HepG2 (cell line): ENCODE data around the gene SLC4A2. TPM values are rescaled to one million over a fixed set of nuclear protein-coding genes. Genes with fewer than 3 reads are reported as not detected.
A peak's percentile ranks its signal among the peaks of the same experiment; 100 is the strongest.

Experiments
- CAMTA2 ChIP-seq: sonication (generic); formaldehyde crosslinking; IDR thresholded peaks from 2 replicates; pipeline ENCODE4 v1.4.0; 2020; ENCODE audit warnings: mild to moderate bottlenecking, missing genetic modification reagents, borderline replicate concordance
- CREM ChIP-seq, 2 experiments: sonication (generic) in 1 of 2; formaldehyde crosslinking in 1 of 2; IDR thresholded peaks; 2 replicates each; pipeline versions ENCODE4 v1.4.0 to v1.6.1; 2016 to 2020; ENCODE audit warnings: antibody characterized with exemption in 1 of 2, mild to moderate bottlenecking in 1 of 2, missing genetic modification reagents in 1 of 2
- FOXA3 ChIP-seq: IDR thresholded peaks from 2 replicates; pipeline ENCODE4 v1.6.1; 2016; ENCODE audit warnings: missing genetic modification reagents, missing compliant biosample characterization
- HNF4G ChIP-seq, 2 experiments: sonication (generic) in 1 of 2; formaldehyde crosslinking in 1 of 2; IDR thresholded peaks; 2 replicates each; pipeline versions ENCODE4 v1.4.0 to v1.6.1; 2011 to 2020; ENCODE audit warnings: borderline replicate concordance in 2 of 2, low read depth in 2 of 2, mild to moderate bottlenecking in 2 of 2, low read length in 1 of 2, missing genetic modification reagents in 1 of 2, moderate library complexity in 1 of 2
- KDM2A ChIP-seq: sonication (generic); formaldehyde crosslinking; IDR thresholded peaks from 2 replicates; pipeline ENCODE4 v1.4.0; 2020; ENCODE audit warnings: low read depth, missing genetic modification reagents, borderline replicate concordance
- KDM5B ChIP-seq: sonication (generic); formaldehyde crosslinking; IDR thresholded peaks from 2 replicates; pipeline ENCODE4 v1.4.0; 2020; ENCODE audit warnings: missing genetic modification reagents, mild to moderate bottlenecking, borderline replicate concordance
- LBX2 ChIP-seq: sonication (generic); formaldehyde crosslinking; IDR thresholded peaks from 2 replicates; pipeline ENCODE4 v1.5.0; 2020; ENCODE audit warnings: missing genetic modification reagents, mild to moderate bottlenecking, borderline replicate concordance
- MXD1 ChIP-seq: sonication (generic); formaldehyde crosslinking; IDR thresholded peaks from 2 replicates; pipeline ENCODE4 v1.4.0; 2020; ENCODE audit warnings: mild to moderate bottlenecking, missing genetic modification reagents
- RNF2 ChIP-seq: fragments of 450-650 bp; conservative IDR thresholded peaks from 2 replicates; pipeline ENCODE4 v1.6.1; 2016; ENCODE audit warnings: low read depth
- ZNF18 ChIP-seq: sonication (generic); formaldehyde crosslinking; IDR thresholded peaks from 2 replicates; pipeline ENCODE4 v1.8.0; 2022; ENCODE audit warnings: mild to moderate bottlenecking, missing genetic modification reagents; ENCODE audit not compliant: insufficient replicate concordance
- ZNF180 ChIP-seq: sonication (generic); formaldehyde crosslinking; IDR thresholded peaks from 2 replicates; pipeline ENCODE4 v1.4.0; 2020; ENCODE audit warnings: low read depth, missing genetic modification reagents, borderline replicate concordance
- ZNF251 ChIP-seq: sonication (generic); formaldehyde crosslinking; IDR thresholded peaks from 2 replicates; pipeline ENCODE4 v1.9.0; 2021; ENCODE audit warnings: mild to moderate bottlenecking, missing genetic modification reagents
- ZNF354B ChIP-seq: sonication (generic); formaldehyde crosslinking; IDR thresholded peaks from 2 replicates; pipeline ENCODE4 v1.8.0; 2022; ENCODE audit warnings: mild to moderate bottlenecking, missing genetic modification reagents
- ZNF614 ChIP-seq: IDR thresholded peaks from 2 replicates; pipeline ENCODE4 v1.6.1; 2018; ENCODE audit warnings: missing biosample characterization, missing genetic modification reagents, inconsistent platforms, borderline replicate concordance
- ZNF766 ChIP-seq: sonication (generic); formaldehyde crosslinking; IDR thresholded peaks from 2 replicates; pipeline ENCODE4 v1.5.0; 2020; ENCODE audit warnings: missing genetic modification reagents, borderline replicate concordance
- polyA plus RNA-seq, 8 experiments: library from polyadenylated mRNA; depleted of rRNA in 3 of 8; stranded (reverse) in 7 of 8; unstranded in 1 of 8; fragments of >200 nt; fragmentation: Illumina TruSeq in 4 of 8; extraction: Trizol in 4 of 8; gene quantifications; 2 replicates each; pipeline versions ENCODE4 v1.2.1 to v1.2.3, GENCODE V29; 2011 to 2016; ENCODE audit warnings: low read depth in 4 of 8, missing spikeins in 1 of 8, mixed read lengths in 1 of 8; ENCODE audit not compliant: insufficient read depth in 1 of 8
- total RNA-seq, 5 experiments: library from RNA; depleted of rRNA; stranded (reverse); fragments of >200 nt; fragmentation: Illumina TruSeq; extraction: Trizol; gene quantifications; 2 replicates each; pipeline ENCODE4 v1.2.3, GENCODE V29; 2016; ENCODE audit warnings: low read depth in 1 of 5
- TF ChIP-seq, protein P1 (sequence below): sonication (generic); formaldehyde crosslinking; conservative IDR thresholded peaks from 2 replicates; pipeline ENCODE4 v1.4.0; 2020; ENCODE audit warnings: missing genetic modification reagents
- TF ChIP-seq, protein P2 (sequence below): IDR thresholded peaks from 2 replicates; pipeline ENCODE4 v1.6.1; 2016; ENCODE audit warnings: missing compliant biosample characterization, missing genetic modification reagents, borderline replicate concordance
- TF ChIP-seq, protein P3 (sequence below): sonication (generic); formaldehyde crosslinking; IDR thresholded peaks from 2 replicates; pipeline ENCODE4 v1.4.0; 2020; ENCODE audit warnings: missing genetic modification reagents, borderline replicate concordance
- TF ChIP-seq, protein P4 (sequence below): IDR thresholded peaks from 2 replicates; pipeline ENCODE4 v1.6.1; 2016; ENCODE audit warnings: missing compliant biosample characterization, missing genetic modification reagents, borderline replicate concordance

SLC4A2 gene
- total and polyA plus RNA-seq, 2 of the 13 experiments (the other 11 are each of a cell fraction or from before 2014, with no cell fraction given): 51.9 to 73.4 TPM

GRCh38 chr7:151087245-151088018 is 28.0 kb downstream of the SLC4A2 start (continued):
- TF ChIP-seq, protein P1, sequence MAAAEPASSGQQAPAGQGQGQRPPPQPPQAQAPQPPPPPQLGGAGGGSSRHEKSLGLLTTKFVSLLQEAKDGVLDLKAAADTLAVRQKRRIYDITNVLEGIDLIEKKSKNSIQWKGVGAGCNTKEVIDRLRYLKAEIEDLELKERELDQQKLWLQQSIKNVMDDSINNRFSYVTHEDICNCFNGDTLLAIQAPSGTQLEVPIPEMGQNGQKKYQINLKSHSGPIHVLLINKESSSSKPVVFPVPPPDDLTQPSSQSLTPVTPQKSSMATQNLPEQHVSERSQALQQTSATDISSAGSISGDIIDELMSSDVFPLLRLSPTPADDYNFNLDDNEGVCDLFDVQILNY (CRISPR knock-in tag): 0 out of 2 replicates have a peak, but pooled peaks have one; percentile 4
- TF ChIP-seq KDM5B (CRISPR knock-in tag): peak; percentile 54; the same call in 1 of the 2 replicates
- peak; percentile 22 for TF ChIP-seq ZNF18
- 0 out of 2 replicates have a peak, but pooled peaks have one; percentile 3 for TF ChIP-seq FOXA3 (CRISPR knock-in tag)
- TF ChIP-seq KDM2A (CRISPR knock-in tag): peak; percentile 59; the same call in 1 of the 2 replicates
- 0 out of 2 replicates have a peak, but pooled peaks have one; percentile 31 for TF ChIP-seq ZNF766
- no peak for TF ChIP-seq ZNF354B (CRISPR knock-in tag)
- TF ChIP-seq HNF4G (IDR thresholded peaks at IDR 0.05; ENCODE audit: borderline replicate concordance, low read depth, low read length): peak; percentile 42
- no peak; the same call in 1 of the 2 replicates for TF ChIP-seq HNF4G (CRISPR knock-in tag; IDR thresholded peaks at IDR 0.05; ENCODE audit: borderline replicate concordance, low read depth)
- no peak for TF ChIP-seq ZNF180
- no peak for TF ChIP-seq CREM (IDR thresholded peaks at IDR 0.05)
- TF ChIP-seq CREM (CRISPR knock-in tag; IDR thresholded peaks at IDR 0.05): no peak
- TF ChIP-seq, protein P2, sequence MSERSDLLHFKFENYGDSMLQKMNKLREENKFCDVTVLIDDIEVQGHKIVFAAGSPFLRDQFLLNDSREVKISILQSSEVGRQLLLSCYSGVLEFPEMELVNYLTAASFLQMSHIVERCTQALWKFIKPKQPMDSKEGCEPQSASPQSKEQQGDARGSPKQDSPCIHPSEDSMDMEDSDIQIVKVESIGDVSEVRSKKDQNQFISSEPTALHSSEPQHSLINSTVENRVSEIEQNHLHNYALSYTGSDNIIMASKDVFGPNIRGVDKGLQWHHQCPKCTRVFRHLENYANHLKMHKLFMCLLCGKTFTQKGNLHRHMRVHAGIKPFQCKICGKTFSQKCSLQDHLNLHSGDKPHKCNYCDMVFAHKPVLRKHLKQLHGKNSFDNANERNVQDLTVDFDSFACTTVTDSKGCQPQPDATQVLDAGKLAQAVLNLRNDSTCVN (CRISPR knock-in tag): no peak
- TF ChIP-seq MXD1: peak; percentile 68
- TF ChIP-seq, protein P3, sequence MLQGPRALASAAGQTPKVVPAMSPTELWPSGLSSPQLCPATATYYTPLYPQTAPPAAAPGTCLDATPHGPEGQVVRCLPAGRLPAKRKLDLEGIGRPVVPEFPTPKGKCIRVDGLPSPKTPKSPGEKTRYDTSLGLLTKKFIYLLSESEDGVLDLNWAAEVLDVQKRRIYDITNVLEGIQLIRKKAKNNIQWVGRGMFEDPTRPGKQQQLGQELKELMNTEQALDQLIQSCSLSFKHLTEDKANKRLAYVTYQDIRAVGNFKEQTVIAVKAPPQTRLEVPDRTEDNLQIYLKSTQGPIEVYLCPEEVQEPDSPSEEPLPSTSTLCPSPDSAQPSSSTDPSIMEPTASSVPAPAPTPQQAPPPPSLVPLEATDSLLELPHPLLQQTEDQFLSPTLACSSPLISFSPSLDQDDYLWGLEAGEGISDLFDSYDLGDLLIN (CRISPR knock-in tag): 0 out of 2 replicates have a peak, but pooled peaks have one; percentile 28
- TF ChIP-seq ZNF614 (CRISPR knock-in tag): no peak
- TF ChIP-seq, protein P4, sequence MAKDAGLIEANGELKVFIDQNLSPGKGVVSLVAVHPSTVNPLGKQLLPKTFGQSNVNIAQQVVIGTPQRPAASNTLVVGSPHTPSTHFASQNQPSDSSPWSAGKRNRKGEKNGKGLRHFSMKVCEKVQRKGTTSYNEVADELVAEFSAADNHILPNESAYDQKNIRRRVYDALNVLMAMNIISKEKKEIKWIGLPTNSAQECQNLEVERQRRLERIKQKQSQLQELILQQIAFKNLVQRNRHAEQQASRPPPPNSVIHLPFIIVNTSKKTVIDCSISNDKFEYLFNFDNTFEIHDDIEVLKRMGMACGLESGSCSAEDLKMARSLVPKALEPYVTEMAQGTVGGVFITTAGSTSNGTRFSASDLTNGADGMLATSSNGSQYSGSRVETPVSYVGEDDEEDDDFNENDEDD: peak; percentile 40; the same call in 1 of the 2 replicates
- TF ChIP-seq RNF2: 0 out of 2 replicates have a peak, but pooled peaks have one; percentile 43
- 0 out of 2 replicates have a peak, but pooled peaks have one; percentile 63 for TF ChIP-seq ZNF251 (CRISPR knock-in tag)
- TF ChIP-seq LBX2 (CRISPR knock-in tag): peak; percentile 18; the same call in 1 of the 2 replicates
- TF ChIP-seq CAMTA2 (CRISPR knock-in tag): 0 out of 2 replicates have a peak, but pooled peaks have one; percentile 74
